HG02970 (cell line): ENCODE results near the gene IGHMBP2.
"Not testable (repeated sequence)": the region's sequence is repeated elsewhere in the genome, so short reads cannot be mapped to it uniquely, and the experiment has no call there.

Source experiments
- ATAC-seq: cut with Tn5 transposase; IDR thresholded peaks from one replicate; pipeline ENCODE4 v1.9.1; 2021; ENCODE audit warnings: mild to moderate bottlenecking, moderate library complexity, moderate number of reproducible peaks; ENCODE audit not compliant: unreplicated experiment, low FRiP score

IGHMBP2 gene

DNA sequence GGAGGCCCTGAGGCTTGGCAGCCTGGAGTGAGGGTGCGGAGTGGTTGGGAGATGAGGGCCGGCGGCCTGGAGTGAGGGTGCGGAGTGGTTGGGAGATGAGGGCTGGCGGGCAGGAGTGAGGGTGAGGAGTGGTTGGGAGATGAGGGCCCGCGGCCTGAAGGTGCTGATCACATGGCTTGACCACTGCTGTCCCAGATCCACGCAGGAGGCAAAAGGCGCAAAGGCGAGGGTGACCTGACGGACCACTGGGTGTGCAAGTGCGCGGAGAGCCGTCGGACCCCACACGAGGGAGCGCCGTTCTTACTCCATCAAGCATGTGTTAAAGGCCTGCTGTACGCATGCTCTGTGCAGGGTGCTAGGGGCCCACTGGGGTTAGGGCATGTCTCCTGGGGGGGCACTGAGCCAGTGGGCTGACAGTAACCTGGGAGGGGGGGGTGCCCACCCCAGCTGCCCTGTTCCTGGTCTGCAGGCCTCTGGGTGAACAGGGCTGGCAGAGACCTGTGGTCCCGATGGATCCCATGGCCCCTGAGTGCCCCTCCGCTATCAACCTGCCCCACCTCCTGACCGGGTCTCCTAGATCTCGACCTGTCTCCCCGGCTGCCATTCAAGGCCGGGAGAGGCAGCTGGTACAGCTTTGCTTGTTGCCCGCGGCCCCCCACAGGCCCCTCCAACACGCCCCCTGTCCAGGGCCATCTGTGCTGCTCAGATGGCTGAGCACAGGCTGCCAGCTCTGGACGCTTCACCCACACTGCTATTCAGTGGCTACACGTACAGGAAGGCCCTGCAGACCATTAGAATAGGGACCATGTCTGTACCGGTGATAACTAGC lies 56.0 kb downstream of the IGHMBP2 start:
- ATAC-seq, result no peak

DNA sequence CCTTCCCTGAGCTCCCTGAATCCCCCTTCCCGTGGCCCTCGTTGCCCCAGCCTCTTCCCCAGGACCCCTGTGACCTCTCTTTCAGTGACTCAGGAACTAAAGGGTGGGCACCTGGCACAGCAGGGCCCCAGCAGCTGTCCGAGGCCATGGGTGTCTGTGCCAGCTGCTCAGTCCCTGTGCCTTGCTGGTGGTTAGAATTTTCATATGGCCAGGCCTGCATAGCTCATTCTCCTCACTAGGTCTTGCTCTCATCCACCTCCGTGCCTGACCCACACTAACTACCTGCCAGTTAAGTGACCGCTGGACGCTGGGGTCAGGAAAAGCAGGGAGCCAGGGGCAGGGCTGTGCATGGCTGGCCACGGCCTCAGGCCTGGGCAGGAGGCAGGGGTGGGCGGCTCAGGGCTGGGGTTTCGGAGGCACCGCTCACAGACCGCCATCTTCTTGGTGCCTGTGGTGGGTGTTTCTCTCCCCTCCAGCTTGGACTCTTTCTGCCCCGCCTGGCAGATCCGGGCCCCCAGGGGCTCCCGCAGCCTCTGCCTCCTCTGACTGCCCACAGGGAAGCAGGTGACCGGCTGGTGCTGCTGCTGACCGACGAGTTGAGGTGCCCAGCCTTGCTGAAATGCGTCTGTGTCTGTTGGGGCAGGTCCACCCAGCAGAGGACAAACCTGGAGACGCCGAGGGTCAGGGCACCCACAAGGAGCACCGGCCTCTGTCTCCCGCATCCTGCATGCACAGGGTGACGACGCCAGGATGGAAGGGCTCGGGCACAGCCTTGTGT lies 56.8 kb downstream of the IGHMBP2 start:
- ATAC-seq, result no peak

DNA sequence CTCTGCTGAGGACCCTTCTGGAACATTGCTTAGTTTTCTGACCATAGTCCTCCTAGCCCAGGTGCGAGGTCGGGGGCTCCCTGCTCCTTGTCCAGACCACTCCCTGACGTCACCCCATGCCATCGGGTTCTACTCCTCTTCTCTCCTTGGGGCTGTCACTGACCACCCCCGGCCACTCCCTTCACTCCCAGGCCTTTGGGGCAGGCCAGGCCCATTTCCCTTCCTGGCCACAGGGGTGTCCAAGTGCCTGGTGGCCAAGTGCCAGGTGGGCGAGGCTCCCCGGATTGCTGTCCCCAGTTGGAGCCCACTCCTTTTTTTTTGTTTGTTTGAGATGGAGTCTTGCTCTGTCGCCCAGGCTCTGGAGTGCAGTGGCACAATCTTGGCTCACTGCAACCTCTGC lies 57.6 kb downstream of the IGHMBP2 start:
- ATAC-seq, result no peak

DNA sequence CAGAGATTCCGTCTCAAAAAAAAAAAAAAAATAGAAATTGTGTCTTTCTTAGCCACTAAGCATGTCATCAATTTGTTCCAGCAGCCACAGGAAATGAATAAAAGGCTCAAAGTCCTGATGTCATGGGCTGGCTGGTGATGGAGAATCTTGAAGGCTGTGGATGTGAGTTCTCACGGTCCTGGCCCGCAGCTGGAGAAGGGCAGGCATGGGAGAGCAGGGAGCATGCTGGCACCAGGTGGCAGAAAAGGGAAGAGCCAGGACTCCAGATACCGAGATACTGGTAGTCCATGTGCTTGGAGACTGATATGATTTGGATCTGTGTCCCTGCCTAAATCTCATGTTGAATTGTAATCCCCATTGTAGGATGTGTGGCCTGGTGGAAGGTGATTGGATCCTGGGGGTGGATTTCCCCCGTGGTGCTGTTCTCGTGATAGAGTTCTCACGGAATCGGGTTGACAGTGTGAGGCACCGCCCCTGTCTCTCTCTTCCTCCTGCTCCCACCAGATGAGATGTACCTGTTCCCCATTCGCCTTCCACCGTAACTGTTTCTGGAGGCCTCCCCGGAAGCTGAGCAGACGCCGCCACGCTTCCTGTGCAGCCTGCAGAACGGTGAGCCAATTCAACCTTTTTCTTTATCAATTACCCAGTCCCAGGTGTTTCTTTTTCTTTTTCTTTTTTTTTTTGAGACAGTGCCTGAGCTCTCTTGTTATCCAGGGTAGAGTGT lies 59.0 kb downstream of the IGHMBP2 start:
- no peak for ATAC-seq

DNA sequence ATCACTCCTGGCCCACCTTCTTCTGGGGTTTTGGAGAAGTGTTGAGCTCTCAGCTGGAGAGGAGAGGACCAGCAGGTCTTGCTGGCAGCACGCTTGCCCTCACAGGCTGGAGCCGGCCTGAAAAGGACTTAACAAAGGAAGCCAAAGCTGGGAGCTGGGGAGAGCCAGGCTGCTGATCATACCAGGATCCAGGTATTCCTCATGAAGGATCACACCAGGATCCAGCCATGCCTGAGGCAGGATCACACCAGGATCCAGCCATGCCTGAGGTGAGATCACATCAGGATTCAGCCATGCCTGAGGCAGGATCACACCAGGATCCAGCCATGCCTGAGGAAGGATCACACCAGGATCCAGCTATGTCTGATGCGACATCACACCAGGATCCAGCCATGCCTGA lies 60.1 kb downstream of the IGHMBP2 start:
- ATAC-seq, result no peak

DNA sequence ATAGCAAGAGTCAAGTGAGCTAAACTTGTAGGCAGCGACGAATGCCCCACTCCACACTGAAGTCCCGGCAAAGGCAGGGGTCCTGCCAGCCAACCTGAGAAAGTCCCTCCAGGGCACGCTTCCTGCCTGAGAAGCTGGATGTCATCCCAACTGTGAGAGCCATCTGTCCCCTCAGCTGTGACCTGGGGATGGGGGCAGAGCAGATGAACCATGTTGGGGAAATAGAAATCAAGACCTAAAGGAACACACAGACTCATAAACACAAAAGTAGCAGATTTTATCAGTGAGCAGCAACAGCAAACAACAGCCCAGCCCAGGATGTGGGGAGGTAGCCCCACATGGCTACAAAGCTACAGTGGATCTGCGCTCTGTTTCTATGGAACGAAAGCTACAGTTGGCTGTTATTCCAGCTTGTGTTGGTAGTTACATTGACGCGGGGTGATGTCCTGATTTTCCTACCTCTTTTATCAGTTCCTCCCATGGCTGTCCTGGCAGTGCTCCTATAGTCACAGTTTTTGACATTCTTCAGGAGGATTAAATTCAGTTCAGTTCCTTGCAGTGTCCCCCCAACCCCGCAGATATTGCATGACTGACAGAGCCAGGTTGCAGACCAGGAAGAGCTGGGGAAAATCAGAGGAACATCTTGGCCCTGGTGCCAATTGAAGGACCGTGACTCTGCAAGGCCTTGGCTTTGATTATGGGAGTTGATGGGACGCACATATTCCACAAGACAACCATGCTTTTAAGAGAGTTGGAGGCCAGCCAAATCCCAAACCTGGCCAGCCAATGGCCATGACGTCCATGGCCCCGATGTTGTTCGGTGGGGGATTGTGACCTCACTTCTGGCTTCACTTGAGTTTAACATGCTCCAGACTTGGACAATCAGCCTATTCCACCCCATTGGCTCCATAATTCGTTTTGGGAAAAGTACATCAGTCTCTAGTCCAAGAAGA lies 62.5 kb downstream of the IGHMBP2 start:
- no peak for ATAC-seq

DNA sequence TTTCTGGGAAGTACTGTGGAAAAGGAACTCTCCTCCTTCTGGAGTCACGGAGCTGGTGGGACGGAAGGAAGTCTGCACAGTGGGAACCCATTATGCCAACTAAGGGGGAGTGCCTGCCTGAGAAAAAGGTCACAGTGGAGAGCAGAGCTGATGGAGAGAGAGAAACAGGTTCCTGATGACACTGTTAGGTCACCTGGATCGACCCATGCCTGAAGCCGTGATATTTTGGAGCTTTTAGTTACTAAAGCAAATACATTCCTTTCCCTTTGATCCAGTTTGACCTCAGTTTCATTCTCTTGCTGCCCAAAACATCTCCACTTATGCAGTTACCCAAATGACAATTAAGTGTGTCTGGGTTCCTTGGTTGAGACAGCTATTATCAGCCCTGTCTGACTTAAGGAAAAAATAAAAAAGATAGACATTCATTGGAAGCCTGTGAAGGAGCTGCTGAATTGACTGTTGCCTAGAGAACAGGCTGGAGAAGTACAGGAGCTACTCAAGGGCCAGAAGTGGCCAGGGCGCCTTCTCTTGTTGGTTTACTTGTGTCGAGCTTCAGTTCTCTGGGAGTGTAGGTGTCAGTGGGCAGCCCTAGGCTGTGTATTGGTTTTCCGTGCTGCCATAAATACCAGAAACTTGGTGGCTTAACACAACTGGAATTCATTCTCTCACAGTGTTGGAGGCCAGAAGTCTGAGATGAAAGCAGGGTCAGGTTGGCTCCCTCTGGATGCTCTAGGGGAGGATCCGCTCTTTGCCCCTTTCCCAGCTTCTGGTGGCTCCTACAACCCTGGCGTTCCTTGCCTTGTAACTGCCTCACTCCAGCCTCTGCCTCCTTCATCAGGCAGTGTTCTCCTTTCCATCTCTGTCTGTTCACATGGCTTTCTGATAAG lies 63.4 kb downstream of the IGHMBP2 start:
- no peak for ATAC-seq

DNA sequence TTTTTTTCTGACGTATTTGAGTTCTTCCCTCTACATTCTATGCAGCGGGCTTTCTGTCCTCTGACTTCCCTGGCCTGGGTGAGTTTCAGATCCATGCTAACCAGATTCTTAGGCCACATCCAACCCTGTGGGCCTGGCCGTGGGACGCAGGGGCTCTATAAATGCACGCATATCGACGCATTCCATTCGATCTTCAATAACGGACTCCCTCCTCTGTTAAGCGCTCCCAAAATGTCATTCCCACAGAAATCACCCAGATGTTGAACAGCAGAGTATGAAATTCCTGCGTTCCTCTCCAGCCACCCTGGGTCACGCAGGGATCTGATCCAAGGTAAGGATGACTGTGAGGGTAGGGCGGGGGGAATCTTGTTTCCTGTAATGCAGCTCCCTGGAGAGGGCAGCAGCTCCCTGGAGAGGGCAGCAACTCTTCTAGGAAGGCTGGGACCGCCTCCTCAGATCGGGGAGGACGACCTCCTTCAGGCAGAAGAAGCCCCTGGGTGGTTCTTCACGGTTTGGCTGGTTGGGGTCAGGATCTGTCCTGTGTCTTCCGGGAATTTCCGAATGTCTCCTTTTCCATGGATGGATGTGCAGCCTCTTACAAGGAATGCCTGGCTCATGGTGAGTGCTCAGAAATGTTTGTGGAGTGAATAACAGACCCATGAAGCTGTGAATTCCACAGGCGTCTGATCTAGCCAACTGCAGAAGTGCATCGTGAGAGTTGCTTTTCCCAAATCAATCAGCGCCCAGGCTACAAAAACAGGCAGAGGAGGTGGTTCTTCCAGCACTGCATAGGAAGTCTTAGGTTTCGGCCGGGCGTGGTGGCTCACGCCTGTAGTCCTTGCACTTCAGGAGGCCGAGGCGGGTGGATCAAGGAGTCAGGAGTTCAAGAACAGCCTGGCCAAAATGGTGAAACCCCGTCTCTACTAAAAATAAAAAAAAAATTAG lies 64.9 kb downstream of the IGHMBP2 start:
- no peak for ATAC-seq

DNA sequence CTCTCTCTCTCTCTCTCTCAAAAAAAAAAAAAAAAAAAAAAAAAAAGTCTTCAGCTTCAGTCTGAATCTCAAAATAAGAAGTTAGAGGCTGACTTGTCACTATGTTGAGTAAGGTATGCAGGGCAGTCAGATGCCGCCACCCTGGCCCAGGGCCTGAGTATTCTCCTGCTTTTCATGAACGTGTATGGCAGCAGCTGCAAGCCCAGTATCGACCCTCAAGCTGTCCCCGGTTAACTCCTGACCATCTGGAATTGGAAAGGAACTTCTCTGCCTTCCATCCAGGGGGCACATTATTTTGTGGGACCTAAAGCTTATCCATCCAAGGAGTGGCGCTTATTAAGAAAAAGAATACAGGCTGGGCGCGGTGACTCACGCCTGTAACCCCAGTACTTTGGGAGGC lies 65.7 kb downstream of the IGHMBP2 start:
- ATAC-seq, result no peak

DNA sequence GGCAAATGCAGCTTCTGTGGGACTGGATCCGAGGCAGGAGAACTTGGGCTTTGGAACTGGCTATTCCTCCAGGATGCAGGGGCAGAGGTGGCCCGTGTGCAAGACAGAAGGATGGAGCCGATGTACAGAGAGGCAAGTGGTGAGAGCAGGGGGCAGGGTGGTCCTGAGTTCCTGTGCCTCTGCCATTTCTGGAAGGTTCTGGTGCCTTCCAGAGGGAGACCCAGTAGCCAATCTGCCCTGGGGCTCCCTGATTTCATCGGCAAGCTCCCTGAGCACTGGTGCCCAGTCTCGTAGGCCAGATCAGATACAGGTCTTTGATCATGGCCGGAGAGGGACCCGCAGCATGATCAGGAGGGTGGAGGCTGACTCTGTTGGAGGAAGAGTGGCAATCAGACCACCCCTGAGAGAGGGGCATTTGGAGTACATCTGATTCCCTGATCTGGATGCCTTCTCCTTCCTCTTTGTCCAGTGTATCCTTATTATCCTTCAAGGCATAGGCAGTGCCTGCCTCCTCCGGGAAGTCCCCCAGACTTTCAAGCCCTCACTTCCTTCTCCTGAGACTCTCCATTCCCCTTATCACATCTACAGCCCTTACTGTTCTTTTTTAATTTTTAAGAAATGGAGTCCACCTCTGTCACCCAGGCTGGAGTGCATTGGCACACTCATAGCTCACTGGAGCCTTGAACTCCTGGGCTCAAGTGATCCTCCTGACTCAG lies 67.4 kb downstream of the IGHMBP2 start:
- no peak for ATAC-seq

DNA sequence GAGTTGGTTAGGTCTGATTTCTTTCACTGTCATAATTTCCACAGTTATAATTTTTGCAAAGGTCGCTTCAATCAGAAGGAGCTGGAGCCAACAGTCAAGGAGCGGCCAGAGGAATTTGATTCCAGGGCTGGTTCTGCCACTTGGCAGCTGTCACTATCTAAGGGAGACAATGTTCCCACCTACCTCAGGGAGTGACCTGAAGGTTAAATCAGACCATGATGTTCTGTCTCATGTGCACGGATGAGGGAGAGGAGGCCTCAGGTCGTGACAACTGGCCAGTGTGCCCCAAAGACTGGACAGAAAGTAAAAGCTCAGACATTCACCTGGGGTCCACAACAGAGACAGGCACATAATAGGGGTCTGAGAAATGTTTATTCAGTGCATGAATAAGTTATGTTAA lies 69.5 kb downstream of the IGHMBP2 start:
- ATAC-seq, result no peak

DNA sequence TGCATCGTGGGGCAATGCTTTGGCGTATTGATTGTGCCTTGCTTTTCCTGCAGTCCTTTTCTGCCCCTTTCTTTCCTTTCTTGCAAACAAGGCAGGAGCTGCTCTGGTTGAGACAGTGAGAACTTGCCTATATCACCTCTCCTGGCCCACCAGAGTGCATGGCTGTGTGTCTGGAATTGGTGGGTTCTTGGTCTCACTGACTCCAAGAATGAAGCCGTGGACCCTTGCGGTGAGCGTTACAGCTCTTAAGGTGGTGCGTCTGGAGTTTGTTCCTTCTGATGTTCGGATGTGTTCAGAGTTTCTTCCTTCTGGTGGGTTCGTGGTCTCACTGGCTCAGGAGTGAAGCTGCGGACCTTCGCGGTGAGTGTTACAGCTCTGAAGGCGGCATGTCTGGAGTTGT lies 70.0 kb downstream of the IGHMBP2 start:
- not testable (repeated sequence) for ATAC-seq

DNA sequence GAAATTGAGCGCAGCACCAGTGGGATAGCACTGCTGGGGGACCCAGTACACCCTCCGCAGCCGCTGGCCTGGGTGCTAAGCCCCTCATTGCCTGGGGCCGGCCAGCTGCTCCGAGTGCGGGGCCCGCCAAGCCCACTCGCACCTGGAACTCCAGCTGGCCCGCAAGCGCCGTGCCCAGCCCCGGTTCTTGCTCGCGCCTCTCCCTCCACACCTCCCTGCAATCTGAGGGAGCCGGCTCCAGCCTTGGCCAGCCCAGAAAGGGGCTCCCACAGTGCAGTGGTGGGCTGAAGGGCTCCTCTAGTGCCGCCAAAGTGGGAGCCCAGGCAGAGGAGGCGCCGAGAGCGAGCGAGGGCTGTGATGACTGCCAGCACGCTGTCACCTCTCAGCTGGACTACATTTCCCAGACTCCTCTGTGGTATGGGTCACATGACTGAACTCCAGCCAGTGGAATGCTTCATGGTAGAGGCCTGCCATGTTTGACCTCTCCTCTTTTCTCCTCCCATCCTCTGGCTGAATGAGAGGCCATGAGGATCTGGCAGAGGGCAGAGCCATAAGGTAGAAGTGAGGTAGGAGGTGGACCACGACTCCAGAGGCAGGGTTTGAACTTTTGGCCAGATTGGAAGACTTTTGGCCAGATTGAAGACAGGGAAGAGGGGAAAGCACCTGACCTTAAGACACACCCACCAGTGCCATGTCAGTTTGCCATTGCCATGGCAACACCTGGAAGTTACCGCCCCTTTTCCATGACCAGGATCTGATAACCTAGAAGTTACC lies 70.9 kb downstream of the IGHMBP2 start:
- no peak for ATAC-seq

DNA sequence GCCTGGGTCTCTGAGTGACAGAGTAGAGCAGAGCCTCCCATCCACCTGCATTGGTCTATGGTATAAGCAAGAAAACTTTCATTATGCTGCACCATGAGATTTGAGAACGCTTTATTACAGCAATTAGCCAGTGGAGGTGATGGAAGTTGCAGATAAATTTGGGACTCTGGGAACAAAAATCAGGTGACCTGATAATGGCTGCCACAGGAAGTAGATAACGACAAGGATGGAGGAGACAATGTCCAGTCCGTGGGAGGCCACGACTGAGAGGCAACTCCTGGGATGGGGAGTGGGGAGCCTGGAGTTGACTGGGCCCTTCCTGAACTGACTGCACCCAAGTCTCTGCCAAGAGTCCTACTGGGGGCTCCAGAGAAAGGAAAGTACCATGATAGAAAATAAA lies 72.4 kb downstream of the IGHMBP2 start:
- ATAC-seq, result no peak

DNA sequence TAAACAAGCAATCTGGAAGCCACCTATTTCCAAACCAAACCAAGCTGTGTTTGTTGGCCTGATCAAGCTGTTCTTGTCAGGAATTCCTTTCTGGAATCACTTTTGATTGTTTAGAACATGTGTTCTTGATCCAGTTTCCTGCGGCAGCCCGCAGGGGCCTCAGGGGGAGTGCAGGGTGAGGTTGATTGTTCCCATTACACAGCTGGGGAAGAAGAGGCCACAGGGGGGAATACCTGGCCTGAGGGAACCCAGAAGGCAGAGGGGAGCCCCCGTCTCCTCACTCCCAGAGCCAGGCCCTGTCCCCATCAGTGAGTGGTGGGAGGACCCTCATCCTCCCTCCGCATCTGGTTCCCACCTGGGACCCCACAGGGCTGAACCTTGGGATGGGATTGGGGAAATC lies 72.9 kb downstream of the IGHMBP2 start:
- ATAC-seq, result no peak

DNA sequence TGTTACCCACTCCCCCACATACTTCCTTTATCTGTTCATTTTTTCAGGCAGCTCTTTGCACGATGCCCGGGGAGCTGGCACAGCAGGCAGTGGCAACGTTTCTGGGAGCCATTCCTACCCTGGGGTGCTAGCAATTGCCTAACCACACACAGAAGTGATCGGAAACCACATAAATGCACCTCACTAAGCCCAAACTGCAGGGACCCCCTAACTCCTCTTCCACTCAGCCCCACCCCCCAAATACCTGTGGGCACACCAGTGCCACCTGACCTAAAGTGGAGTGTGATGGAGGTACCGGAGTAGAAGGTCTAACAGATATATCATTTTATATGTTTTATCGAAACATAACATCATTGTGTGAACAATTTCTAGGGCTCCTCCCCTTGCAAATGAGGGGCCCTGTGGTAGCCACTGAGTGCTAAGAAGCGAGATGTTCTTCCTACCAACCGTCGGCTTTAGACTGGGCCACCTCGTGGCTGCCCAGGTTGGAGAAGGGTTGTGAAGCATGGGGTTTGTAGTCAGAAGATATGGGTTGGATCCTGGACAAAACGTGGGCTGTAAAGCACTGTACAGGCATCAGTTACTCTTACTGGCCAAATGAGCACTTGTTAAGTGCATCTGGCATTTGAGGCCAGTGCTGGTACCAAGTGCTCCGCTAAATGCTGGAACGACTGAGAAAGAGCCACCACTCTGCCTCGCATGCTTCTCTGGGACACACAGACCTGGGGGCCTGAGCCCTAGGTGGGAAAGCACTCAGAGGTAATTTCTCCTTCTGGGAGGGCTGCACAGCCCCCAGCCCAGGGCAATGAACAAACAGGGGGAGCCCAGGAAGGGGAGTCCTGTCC lies 74.3 kb downstream of the IGHMBP2 start:
- no peak for ATAC-seq
